ENCODE measurements around the gene POLA1.

Gene POLA1

DNA sequence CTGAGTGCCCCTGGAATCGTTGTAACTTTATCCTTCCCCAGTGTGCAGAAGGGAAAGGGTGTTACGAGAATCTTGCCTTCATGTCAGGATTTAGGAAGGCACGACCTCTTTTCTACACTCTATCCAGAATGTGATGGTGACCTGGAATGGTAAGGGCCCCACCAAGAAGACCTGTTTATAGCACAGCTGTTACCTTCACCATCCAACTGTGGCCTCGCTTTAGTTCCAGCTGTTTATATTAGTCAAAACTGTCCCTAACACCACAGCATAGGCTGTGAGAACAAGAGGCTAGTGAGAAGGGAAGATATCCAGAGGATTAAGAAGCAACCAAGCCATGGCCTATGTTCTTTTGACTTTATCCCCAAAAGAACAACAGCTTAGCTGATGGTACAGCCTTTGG, 294.0 kb downstream of the POLA1 start:
- no peak for FAIRE-seq

DNA sequence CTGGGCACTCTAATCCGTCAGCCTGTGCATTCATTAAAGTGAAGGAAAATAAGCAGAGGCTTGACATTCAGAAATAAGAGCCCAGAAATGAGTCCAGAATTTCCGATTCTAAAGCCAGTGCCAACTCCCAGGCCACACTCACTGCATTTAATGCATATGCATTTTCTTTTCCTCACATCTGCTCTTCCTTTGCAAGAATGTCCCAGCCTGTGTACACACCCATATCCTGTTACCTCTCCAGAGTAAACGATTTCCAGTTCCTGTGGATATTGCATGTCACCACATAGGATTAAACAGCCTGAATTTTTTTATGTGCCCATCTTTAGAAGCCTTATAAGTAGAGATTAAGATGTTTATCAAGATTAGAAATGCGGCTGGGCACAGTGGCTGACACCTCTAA, 294.6 kb downstream of the POLA1 start:
- no peak for FAIRE-seq

DNA sequence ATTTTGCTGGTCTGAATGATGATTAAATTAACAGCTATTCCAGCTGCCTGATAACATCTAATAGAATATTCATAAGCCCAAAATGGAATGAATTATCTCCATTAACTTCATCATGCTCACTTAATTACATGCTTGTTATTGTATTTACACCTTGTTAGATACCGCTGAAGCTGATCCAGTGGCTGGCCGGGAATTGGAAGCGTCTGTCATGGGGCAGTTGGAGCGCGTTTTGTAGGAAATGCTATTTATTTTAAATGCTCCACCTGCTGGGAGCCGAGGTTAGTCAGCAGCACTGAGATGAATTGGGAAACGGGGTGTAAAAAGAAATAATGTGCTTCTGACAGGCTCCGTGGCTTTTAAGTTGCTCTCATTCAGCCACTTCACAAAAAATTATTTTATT, 296.8 kb downstream of the POLA1 start:
- no peak for FAIRE-seq

DNA sequence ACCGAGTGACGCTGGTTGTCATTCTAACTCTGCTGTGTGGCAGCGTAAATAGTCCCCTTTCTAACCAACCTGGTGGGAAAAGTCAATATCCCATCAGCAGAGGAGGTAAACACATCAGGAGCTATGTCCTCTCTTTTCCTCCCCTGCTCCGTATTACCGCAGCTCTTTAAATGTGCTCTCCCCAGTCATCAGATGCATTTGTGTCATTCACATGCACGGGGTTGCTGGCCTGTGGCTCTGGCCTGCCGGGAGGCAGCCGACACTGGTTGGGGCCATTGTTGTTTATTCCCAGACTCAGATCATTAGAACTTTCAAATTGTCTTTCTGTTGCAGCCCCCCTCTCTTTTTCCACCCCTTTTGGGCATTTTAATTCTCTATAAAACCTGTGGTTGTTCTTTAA, 300.2 kb downstream of the POLA1 start:
- no peak for FAIRE-seq

DNA sequence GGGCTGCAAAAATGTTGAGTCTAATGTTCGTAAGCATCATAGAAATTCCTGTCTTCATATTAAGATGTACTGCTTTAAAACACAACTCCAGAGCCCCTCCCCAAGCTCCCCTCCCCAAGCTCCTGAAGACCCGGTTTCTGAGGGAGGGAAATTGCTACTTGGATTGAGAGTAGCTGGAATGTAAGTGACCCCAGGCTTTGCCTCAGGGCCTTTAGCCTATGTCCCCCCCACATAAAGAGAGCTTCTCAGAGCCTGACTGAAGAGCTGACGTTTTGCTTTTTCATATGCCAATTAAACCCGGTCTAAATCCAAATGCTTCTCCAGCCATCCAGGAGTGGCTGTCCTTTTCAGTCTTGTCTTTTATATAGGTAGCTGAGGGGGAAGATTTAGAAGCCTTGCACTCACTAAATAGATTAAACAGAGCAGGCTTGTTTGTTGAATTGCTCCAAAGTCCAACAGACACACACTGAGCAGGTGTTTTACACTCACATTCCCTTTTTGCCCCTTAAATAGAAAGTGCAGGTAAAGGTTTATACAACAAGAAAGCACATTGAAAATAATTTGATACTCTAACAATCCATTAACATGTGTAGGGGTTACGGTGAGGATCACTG, 302.5 kb downstream of the POLA1 start:
- FAIRE-seq: no peak

DNA sequence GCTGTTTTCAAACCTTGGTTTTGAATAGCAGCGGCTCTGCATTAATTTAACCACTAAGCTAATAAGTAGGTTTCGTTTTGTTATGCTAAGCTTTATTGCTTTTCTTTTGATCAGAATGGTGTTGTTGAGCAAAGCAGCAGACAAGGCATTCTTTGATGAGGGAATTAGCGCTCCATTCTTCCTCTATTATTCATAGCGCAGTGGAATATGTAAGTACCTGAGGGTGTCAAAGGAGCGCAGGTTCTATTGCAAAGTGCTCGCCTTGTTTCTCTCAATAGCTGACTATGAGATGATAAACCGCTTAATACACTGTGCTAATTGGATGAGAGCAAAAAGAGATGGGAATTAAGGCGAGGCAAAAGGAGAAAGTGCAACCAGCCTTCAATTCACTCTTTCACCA, 305.8 kb downstream of the POLA1 start:
- FAIRE-seq: no peak

DNA sequence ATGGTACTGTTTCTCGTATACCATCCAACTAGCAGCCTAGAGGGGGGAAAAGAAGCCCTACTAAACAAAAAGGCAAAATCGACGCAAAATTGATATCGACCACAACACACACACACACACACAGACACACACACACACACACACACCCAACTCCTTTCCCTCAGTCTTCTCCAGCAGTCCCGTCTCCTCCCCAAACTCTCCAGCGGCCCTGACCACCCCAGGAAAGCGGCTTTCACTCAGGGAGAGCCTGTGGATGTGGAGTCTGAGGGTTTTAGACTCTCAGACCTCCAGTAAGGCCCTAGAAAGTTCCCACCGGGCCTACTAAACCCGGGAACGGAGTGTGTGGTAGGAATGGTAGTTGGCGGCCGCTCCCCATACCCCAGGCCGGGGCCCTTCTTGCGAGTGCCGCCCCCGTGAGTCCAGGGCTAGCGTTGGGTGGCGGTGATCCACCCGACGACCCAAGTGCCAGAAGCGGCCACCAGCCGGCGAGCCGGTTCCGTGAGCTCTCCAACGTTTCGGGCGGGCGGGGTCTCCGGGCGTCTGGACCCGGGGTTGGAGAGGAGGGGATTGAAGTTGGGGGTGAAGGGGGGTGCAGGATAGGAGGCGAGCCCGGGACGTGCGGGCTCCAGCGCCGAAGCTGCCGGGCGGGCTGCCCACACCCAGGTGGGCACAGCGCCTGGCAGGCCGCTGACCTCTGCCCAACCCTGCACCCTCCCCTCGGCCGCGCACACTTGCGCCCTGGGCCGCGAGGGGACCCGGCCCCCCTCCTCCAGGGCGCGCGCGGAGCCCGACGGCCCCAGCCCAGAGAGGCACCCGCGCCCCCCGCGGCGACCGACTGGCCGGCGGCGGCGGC, 308.3 kb downstream of the POLA1 start:
- FAIRE-seq: no peak

DNA sequence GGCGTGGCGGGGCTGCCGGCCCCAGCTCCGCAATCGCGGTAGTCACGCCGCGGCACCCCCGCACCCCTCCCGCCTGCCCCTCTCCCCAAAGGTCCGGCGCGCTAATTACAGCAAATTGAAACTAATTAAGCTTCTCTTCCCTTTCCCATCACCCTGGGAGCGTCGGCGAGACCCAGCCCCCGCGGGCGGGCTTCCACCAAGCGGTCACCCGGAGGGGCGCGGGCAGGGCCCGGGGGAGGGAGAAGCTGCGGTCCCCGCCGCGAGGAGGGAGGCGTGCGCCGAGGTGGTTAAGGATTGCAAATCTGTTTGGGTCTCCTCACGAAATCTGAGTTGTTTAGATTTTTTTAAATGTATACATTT, 308.9 kb downstream of the POLA1 start:
- no peak for FAIRE-seq

DNA sequence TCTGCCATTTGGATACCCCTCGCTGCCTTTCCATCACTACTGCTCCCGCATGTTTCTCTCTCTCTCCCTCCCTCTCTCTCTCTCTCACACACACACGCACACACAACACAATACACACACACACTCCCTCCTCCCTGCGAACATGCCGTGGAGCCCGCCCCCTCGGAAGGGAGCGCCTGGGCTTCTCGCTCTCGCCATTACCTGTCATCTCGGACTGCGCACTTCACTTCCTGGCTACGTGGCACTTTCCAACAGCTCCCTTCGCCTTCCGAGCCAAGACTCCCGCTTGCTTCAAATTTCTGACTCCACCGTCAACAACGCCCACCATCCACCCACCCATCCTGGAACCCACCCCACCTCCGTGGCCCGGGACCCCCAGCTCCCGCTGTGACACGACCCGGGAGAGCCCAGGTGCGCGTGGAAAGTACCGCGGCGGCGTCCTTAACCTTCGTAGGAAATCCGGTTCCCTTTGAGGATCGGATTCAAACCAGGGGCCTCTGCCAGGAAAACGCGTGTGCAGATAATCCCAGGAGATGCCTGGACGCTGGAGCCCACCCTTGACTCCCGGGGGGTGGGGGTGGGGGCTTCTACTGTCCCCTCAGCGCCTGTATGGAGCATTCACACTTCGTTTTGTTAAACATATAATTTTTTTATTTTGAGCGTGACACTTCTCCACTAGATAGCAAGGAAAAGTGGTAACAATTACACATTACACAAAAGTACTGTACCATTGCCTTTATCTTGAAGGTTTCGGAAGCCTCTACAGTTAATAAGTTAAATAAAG, 309.5 kb downstream of the POLA1 start:
- no peak for FAIRE-seq

DNA sequence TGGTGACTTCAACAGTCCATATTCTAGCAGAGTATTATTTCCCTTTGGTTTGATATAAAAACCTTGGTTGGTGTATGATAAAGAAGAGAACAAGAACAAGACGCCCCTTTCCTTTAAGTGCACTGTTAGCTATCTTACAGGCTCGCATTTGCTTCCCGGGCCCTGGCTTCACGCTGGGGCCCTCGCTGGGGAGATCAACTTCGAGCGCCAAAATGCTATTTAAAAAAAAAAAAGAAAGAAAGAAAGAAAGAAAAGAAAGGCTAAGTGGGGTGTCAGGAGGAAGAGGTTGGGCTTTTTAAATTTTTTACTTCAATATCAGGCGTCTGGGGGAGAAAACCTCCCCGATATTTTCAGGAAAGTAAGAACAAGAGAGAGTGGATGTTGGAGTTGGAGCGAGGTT, 310.3 kb downstream of the POLA1 start:
- FAIRE-seq: no peak

DNA sequence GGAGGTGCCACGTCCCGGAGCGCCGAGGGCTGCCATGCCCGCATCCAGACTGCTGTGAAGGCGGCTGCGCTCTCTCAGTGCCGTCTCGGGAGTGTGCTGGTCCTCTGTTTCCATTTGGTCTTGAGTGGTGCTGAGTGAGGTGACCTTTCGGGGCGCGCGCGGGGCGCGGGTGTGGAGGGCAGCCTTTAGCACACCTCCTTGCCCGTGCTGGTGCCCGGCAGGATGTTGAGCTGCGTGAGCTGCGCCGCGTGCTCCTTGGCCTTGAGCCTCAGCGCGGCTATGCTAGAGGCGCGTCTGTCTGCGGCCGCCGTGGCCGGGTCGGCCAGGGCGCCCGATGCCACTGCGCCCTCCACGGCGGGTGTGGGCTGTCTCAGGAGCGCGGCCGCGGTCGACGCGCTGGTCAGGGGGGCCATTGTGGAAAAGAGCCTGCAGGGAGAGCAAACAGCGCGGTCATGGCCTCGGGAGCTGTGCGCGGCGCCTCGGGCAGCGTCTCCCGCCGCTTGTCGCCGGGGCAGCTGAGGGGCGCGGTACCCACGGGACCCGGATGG, 310.8 kb downstream of the POLA1 start:
- FAIRE-seq: no peak

DNA sequence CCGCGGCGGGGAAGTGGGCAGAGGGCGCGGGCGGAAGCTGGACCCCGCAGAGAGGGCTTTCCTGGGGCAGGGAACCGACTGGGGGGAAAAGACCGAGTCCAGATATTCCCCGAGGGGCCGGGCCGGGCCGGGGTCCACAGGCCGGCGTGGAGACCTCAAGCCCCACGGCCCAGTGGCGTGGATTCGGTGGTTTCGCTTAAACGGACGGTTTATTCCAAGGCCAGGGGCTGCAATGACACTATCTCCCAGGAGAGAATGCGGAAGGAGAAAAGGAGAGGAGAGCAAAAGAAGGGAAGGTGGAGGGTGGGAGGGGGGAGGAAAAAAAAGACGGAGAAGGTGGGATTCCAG, 311.3 kb downstream of the POLA1 start:
- no peak for FAIRE-seq

DNA sequence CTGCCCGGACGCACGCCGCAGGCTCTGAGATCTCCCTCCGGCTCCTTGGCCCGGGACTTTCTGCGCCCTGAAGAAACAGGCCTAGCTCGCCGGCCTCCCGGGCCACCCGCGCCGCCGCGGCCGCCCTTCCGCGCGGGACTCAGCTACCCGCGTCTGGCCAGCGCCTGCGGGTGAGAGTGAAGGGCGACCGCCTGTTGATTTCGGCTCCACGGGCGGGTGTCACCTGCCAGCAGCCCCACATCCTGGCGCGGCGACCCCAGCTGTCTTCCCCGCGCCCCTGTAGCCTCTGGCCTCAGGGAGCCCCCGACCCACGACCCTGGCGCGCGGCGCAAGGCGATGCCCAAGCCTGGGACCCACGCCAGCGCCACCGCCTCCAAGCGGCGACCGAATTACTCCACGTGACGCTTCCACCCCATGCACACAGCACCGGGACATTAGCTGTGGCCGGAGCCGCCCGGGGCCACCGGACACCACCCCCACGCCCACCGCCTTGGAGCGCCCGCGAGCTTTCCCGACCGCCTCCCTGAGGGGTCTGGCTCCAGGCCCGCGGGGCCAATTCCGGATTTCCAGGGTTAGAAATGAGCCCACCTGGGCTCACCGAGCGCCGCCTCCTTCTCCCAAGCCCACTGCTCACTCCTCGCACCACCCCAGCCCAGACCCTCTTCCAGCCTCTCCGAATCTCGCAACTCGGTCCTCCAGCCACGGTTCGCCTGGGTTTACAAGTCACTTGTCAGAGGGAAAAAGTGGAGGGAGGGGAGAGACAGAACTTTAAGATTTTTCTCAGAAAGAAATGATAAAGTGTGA, 311.9 kb downstream of the POLA1 start:
- FAIRE-seq: no peak

DNA sequence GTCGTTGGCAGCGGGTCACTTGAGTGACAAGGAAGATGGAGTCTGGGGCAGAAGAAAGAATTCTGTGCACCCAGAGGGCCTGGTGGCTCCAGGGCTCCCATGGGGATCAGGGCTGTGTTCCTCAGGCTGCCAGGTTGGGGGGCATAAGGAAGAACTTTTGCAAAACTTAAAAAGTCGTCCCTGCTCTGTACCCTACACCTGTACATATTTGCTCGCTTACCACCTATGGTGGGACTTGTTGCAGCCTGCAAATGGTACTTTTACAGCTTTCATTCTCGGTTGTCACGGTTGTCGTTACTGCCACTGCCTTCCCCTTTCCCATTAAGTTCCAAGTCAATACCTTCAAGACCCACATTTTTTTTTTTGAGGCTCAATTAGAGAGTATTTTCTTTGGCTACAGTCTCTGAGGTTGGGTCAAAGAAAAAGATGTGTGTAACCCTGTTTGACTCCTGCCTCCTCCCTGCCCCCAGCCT, 312.9 kb downstream of the POLA1 start:
- no peak for FAIRE-seq

DNA sequence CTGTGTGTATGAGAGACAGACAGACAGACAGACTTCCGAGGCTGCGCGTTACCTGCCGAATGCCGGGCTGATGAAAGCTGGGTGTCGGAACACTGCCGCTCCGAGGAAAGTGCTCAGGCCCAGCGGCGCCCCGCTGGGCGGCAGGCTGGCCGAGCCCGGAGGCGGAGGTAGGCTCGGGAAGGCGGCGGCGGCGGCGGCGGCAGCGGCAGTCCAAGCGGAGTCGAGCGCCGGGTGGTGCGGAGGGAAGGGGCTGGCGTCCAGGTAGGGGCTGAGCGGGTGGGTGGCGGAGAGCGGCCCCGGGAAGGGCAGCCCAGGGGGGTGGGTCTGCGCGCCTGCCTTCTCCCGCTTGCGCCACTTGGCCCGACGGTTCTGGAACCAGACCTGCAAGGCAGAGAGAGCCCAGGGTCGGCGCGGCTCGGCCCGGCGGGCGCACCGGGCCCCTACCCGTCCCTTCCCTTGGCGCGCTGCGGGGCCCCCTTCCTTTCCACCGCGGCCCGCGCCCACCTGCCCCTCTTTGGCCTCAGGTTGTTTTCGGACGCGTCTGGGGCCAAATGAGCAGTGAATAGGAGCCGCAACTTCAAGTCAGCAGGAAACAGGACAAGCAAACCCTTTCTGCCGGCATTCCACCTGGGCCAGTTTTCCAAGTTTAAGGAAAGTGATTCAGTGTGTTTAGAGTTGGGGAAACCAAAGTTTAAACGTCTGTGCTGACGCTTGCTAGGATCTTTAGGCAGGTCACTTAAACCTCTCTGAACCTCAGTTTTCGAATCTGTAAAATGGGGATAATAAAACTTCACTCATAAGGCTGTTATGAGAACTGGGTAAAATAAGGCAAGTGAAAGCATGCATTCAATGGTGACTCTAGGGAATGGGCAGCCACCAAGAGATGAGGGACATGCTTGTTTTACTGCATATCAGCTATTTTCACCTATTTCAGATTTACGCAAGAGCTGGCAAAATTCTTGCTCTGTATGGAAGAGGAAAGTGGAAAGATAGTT, 313.6 kb downstream of the POLA1 start:
- no peak for FAIRE-seq

DNA sequence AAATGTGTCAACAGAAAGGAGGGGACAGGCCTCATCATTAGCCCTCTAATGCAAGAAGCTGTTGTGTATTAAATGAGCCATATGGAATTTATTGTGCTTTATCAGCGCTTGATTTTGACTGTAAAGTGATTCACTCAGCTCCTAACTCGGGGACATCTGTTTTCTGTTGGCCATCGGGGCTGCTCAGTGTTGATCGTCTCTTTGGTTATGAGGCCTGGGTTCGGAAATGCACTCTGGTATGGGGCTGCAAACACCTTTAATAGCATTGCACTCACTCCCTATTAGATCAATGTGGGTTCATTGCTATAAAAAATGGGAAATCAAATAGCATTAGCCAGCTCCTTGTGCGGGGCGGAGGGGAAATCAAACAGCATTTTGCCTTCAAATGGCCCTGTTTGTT, 315.7 kb downstream of the POLA1 start:
- FAIRE-seq: no peak

DNA sequence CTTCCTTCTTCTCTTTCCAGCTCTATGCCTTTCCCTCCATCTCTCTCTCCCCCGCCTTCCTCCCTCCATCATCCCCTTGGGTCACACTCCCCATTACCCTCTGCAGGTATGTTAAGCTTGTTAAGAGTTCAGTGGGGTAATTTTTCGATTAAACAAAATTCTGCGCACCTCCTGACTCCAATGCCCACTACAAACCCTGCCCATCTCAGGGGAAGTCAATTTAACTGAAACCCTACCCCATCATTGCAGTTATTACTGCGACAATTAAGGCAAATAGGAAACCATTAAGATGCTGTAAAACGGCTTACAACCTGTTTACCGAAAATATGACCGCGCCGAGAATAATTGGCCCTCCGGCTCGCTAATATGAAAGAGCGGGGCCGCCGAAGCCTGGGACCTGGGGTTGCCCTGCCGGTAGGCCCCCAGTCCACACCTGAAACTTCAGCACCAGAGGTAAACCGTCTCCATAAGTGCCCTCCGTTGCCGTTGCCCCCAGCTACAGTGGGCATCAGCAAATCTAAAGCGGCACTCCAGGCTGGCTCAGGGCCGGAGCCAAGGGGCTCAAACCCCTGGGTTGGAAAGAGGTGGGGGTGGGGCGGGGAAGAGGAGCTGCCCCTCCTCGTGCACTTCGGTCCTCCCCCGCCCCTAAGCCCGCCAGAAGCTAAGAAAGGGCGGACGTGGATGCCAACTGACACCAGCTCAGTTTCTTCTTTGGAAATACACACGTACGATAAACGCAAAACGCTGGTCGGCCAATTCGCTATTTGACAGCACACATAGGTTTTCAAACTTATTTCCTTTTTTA, 317.3 kb downstream of the POLA1 start:
- no peak for FAIRE-seq

DNA sequence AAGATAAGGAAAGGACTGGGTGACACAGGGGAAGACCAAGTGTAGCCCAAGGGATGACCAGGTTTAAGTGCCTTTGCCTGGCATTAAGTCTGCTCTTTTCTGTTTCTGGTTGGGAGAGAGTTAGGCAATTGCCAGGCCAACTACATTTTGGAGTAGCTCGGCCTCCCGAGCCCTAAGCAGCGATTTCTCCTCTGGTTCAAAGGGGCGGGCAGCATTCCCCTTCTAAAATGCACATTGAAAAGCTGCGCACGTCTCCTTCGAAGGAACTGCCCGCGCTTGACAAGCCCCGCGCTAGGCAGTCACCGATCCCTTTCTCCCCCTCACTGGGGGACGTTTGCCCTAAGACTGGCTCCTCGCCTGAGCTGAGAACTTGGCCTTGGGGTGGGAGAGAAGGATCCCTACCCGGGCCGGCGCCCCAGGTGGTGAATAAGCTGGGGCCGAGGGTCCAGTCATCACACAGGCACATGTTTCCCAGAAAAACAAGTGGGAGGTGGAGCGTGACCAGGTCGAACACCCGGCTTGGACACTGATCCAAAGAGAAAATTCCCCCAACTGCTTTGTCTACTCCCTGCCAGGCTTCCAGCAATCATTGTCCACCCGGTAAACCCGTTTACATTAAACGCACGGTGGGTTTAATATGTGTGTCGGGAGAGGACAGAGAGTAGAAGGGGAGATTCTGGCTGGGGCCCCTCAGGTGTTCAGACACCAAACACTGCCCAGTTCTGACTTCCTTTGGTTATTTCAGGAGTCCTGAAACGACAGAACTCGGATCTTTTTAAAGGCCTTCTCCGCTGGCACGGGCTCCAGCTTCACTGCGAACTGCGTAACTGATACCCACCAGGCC, 318.1 kb downstream of the POLA1 start:
- no peak for FAIRE-seq

DNA sequence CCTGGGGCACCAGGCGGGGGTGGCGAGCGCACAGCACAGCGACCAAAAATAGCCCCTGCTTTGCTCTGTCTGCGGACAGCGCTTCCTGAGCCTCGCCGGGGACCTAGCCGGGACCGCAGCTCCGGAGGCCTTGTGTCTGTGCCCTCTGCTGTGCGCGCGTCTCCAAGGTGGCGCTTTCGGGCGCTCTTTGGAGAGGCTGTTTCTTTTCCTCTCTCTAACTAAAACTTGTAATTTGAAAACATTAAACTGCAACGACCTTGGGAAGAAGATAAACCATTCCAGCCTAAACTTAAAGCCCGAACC, 318.7 kb downstream of the POLA1 start:
- FAIRE-seq: no peak

Measured in endometrium (tissue), 2 donors.